Osteoblast (primary cell): ENCODE measurements around the gene FRMD3. TPM values are rescaled to one million over a fixed set of nuclear protein-coding genes. Genes with fewer than 3 reads are reported as not detected.

Experiments
- DNase-seq: peaks from one replicate; pipeline ENCODE4 v3.0.0; 2011; ENCODE audit warnings: low spot score, mixed read lengths; ENCODE audit not compliant: insufficient read length; ENCODE audit errors: missing footprints
- H2AFZ ChIP-seq: 2 replicates; pipeline ENCODE4 v1.6.0; 2011; ENCODE audit warnings: mild to moderate bottlenecking, low read length
- H3K27ac ChIP-seq: 2 replicates; pipeline ENCODE4 v1.5.1; 2011; ENCODE audit warnings: mild to moderate bottlenecking, low read depth, low read length, moderate library complexity
- H3K27me3 ChIP-seq: 2 replicates; pipeline ENCODE4 v1.6.0; 2012; ENCODE audit warnings: mild to moderate bottlenecking, control low read depth, inconsistent platforms, low read length, moderate library complexity; ENCODE audit not compliant: insufficient read depth
- H3K36me3 ChIP-seq: 2 replicates; pipeline ENCODE4 v1.5.1; 2011; ENCODE audit warnings: mild to moderate bottlenecking, low read length, control low read depth, moderate library complexity; ENCODE audit not compliant: insufficient read depth
- H3K4me1 ChIP-seq: 2 replicates; pipeline ENCODE4 v1.5.1; 2011; ENCODE audit warnings: mild to moderate bottlenecking, low read length, control low read depth, moderate library complexity; ENCODE audit not compliant: insufficient read depth
- H3K4me2 ChIP-seq: 2 replicates; pipeline ENCODE4 v1.6.0; 2011; ENCODE audit warnings: mild to moderate bottlenecking, low read length; ENCODE audit not compliant: insufficient read depth
- H3K4me3 ChIP-seq: fragments of 200-600 bp; sonication (generic); 3 replicates; pipeline ENCODE4 v1.5.1; 2012; ENCODE audit warnings: mild to moderate bottlenecking, low read length, inconsistent platforms; ENCODE audit not compliant: insufficient read depth
- H3K79me2 ChIP-seq: 2 replicates; pipeline ENCODE4 v1.6.0; 2012; ENCODE audit warnings: mild to moderate bottlenecking, low read length, control low read depth, inconsistent platforms; ENCODE audit not compliant: insufficient read depth
- H3K9me3 ChIP-seq: 2 replicates; pipeline ENCODE4 v1.5.1; 2011; ENCODE audit warnings: low read depth, low read length, control low read depth
- H4K20me1 ChIP-seq: 2 replicates; pipeline ENCODE4 v1.6.0; 2012; ENCODE audit warnings: mild to moderate bottlenecking, low read length, control low read depth; ENCODE audit not compliant: insufficient read depth
- CTCF ChIP-seq: IDR thresholded peaks from 2 replicates; pipeline ENCODE4 v1.5.1; 2011; ENCODE audit warnings: mild to moderate bottlenecking, low read depth, low read length, moderate library complexity; ENCODE audit errors: extremely low read depth
- total RNA-seq: library from RNA; depleted of rRNA; stranded (reverse); fragments of >200 nt; gene quantifications from 2 replicates; pipeline ENCODE4 v1.2.3, GENCODE V29; 2012

The FRMD3 gene
- total RNA-seq, 1 donor, result 0.36 TPM

- no peak for DNase-seq
- H3K79me2 ChIP-seq, result no peaks in the 10 kb centered on the region
- no peak for TF ChIP-seq CTCF
These were observed 298.5 kb downstream of the FRMD3 start for GRCh38 chr9:83239747-83240146.

GRCh38 chr9:83238871-83239640, 299.1 kb downstream of the FRMD3 start:
- H4K20me1 ChIP-seq, result no peaks in the 10 kb centered on the region
- DNase-seq, result no peak

More at GRCh38 chr9:83239747-83240146, 298.5 kb downstream of the FRMD3 start:
- Histone ChIP-seq H3K36me3 (no peaks in the 10 kb centered on the region), H3K4me1 (no peaks in the 10 kb centered on the region), H4K20me1 (no peaks in the 10 kb centered on the region), H3K27ac (no peak overlapping the region), H3K9me3 (no peaks in the 10 kb centered on the region), H3K27me3 (no peaks in the 10 kb centered on the region), H3K4me3 (no peak overlapping the region), H2AFZ (no peak overlapping the region), H3K4me2 (no peak overlapping the region)

GRCh38 chr9:83236029-83236696, 302.0 kb downstream of the FRMD3 start:
- Histone ChIP-seq H3K4me3 (no peak overlapping the region), H2AFZ (no peak overlapping the region), H3K27ac (no peak overlapping the region), H3K79me2 (no peaks in the 10 kb centered on the region), H3K36me3 (no peaks in the 10 kb centered on the region), H3K4me1 (no peaks in the 10 kb centered on the region), H4K20me1 (no peaks in the 10 kb centered on the region), H3K27me3 (no peaks in the 10 kb centered on the region), H3K9me3 (no peaks in the 10 kb centered on the region), H3K4me2 (no peak overlapping the region)
- no peak for DNase-seq
- TF ChIP-seq CTCF, result no peak

More at GRCh38 chr9:83238871-83239640, 299.1 kb downstream of the FRMD3 start:
- Histone ChIP-seq H3K36me3 (no peaks in the 10 kb centered on the region), H3K9me3 (no peaks in the 10 kb centered on the region), H3K4me1 (no peaks in the 10 kb centered on the region), H3K27ac (no peak overlapping the region), H3K27me3 (no peaks in the 10 kb centered on the region), H3K79me2 (no peaks in the 10 kb centered on the region), H3K4me3 (no peak overlapping the region), H2AFZ (no peak overlapping the region), H3K4me2 (no peak overlapping the region)
- no peak for TF ChIP-seq CTCF

- Histone ChIP-seq H3K9me3 (no peaks in the 10 kb centered on the region), H3K79me2 (no peaks in the 10 kb centered on the region), H3K36me3 (no peaks in the 10 kb centered on the region), H3K4me1 (no peaks in the 10 kb centered on the region), H4K20me1 (no peaks in the 10 kb centered on the region), H3K4me3 (no peak overlapping the region), H2AFZ (no peak overlapping the region), H3K27ac (no peak overlapping the region), H3K27me3 (no peaks in the 10 kb centered on the region), H3K4me2 (no peak overlapping the region)
- TF ChIP-seq CTCF, result no peak
- DNase-seq, result no peak
These were observed 302.7 kb downstream of the FRMD3 start for GRCh38 chr9:83235526-83235925.
